ENCODE measurements around the gene FBXL17.

DNA sequence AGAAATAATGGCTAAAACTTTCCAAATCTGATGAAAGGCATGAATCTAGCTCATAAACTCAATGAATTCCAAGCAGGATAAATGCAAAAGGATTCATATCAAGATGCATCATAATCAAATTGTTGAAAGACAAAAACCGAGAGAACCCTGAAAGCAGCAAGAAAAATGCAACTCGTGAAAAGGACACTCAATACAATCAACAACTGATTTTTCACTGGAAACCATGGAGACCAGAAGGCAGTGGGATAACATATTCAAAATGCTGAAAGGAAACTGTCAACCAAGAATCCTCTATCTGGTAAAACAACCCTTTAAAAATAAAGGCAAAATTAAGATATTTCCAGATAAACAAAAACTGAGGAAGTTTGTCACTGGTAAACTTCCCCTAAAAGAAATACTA is 9.5 kb downstream of the FBXL17 start:
- TF ChIP-seq YY1 (tag by site-specific recombination; IDR thresholded peaks at IDR 0.05) (no peak), ZNF76 (tag by site-specific recombination; IDR thresholded peaks at IDR 0.05; ENCODE audit: borderline replicate concordance, low read depth) (no peak)
- TF ChIP-seq, protein P1, sequence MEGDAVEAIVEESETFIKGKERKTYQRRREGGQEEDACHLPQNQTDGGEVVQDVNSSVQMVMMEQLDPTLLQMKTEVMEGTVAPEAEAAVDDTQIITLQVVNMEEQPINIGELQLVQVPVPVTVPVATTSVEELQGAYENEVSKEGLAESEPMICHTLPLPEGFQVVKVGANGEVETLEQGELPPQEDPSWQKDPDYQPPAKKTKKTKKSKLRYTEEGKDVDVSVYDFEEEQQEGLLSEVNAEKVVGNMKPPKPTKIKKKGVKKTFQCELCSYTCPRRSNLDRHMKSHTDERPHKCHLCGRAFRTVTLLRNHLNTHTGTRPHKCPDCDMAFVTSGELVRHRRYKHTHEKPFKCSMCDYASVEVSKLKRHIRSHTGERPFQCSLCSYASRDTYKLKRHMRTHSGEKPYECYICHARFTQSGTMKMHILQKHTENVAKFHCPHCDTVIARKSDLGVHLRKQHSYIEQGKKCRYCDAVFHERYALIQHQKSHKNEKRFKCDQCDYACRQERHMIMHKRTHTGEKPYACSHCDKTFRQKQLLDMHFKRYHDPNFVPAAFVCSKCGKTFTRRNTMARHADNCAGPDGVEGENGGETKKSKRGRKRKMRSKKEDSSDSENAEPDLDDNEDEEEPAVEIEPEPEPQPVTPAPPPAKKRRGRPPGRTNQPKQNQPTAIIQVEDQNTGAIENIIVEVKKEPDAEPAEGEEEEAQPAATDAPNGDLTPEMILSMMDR (tag by site-specific recombination; IDR thresholded peaks at IDR 0.05), result no peak
- TF ChIP-seq, protein P2, sequence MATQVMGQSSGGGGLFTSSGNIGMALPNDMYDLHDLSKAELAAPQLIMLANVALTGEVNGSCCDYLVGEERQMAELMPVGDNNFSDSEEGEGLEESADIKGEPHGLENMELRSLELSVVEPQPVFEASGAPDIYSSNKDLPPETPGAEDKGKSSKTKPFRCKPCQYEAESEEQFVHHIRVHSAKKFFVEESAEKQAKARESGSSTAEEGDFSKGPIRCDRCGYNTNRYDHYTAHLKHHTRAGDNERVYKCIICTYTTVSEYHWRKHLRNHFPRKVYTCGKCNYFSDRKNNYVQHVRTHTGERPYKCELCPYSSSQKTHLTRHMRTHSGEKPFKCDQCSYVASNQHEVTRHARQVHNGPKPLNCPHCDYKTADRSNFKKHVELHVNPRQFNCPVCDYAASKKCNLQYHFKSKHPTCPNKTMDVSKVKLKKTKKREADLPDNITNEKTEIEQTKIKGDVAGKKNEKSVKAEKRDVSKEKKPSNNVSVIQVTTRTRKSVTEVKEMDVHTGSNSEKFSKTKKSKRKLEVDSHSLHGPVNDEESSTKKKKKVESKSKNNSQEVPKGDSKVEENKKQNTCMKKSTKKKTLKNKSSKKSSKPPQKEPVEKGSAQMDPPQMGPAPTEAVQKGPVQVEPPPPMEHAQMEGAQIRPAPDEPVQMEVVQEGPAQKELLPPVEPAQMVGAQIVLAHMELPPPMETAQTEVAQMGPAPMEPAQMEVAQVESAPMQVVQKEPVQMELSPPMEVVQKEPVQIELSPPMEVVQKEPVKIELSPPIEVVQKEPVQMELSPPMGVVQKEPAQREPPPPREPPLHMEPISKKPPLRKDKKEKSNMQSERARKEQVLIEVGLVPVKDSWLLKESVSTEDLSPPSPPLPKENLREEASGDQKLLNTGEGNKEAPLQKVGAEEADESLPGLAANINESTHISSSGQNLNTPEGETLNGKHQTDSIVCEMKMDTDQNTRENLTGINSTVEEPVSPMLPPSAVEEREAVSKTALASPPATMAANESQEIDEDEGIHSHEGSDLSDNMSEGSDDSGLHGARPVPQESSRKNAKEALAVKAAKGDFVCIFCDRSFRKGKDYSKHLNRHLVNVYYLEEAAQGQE (tag by site-specific recombination; IDR thresholded peaks at IDR 0.05), result no peak
